Brain microvascular endothelial cell (primary cell): ENCODE results near the gene EML5.
A peak's percentile ranks its signal among the peaks of the same experiment; 100 is the strongest.

Experiments
- DNase-seq: peaks from one replicate; pipeline ENCODE4 v3.0.0-alpha.2; 2020
- H3K27ac ChIP-seq: fragments of 250-450 bp; sonication (Bioruptor Pico); 2 replicates; pipeline ENCODE4 v1.5.1; 2020; ENCODE audit warnings: mild to moderate bottlenecking, moderate library complexity
- H3K27me3 ChIP-seq: fragments of 250-450 bp; sonication (Bioruptor Pico); replicated peaks from 2 replicates; pipeline ENCODE4 v1.5.1; 2020; ENCODE audit warnings: mild to moderate bottlenecking
- H3K36me3 ChIP-seq: fragments of 250-450 bp; sonication (Bioruptor Pico); replicated peaks from 2 replicates; pipeline ENCODE4 v1.5.1; 2020; ENCODE audit warnings: mild to moderate bottlenecking
- H3K4me3 ChIP-seq: 2 replicates; pipeline ENCODE4 v1.5.1; 2011; ENCODE audit warnings: low read depth, mild to moderate bottlenecking, control low read depth, low read length, moderate library complexity
- in situ Hi-C: cut with HindIII; loops from 2 replicates; pipeline ENCODE4 v1.10.0; 2017; ENCODE audit warnings: low sequenced_read_pairs, low pct_ligation_motif_present
- TF ChIP-seq, protein P1 (sequence below): IDR thresholded peaks from 2 replicates; pipeline ENCODE4 v1.5.1; 2011; ENCODE audit warnings: low read depth, mild to moderate bottlenecking, moderate library complexity, low read length, control low read depth, inconsistent platforms; ENCODE audit errors: missing control alignments

EML5 gene

DNA sequence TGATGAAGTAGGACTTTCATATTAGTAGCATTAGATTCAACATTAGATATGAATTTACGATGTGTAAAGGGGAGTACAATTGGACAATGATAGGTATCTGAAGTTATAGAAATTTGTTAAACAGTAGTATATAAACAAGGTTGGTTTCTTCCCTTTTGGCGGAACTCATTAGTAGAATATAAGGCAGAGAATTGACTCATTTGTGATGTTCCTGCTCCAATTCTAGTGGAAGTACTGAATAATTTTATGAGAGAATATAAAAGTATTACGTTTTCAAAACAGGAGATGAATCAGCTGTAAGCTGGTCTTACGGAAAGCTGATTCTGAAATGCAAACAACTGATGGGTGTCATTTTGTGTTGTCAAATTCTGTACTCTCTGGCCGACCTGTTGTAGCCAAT, 216.5 kb downstream of the EML5 start:
- peaks cover 58% of the 10 kb centered on the region for H3K36me3 ChIP-seq
- in situ Hi-C loops = no loop called here
- TF ChIP-seq, protein P1, sequence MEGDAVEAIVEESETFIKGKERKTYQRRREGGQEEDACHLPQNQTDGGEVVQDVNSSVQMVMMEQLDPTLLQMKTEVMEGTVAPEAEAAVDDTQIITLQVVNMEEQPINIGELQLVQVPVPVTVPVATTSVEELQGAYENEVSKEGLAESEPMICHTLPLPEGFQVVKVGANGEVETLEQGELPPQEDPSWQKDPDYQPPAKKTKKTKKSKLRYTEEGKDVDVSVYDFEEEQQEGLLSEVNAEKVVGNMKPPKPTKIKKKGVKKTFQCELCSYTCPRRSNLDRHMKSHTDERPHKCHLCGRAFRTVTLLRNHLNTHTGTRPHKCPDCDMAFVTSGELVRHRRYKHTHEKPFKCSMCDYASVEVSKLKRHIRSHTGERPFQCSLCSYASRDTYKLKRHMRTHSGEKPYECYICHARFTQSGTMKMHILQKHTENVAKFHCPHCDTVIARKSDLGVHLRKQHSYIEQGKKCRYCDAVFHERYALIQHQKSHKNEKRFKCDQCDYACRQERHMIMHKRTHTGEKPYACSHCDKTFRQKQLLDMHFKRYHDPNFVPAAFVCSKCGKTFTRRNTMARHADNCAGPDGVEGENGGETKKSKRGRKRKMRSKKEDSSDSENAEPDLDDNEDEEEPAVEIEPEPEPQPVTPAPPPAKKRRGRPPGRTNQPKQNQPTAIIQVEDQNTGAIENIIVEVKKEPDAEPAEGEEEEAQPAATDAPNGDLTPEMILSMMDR = no peak

DNA sequence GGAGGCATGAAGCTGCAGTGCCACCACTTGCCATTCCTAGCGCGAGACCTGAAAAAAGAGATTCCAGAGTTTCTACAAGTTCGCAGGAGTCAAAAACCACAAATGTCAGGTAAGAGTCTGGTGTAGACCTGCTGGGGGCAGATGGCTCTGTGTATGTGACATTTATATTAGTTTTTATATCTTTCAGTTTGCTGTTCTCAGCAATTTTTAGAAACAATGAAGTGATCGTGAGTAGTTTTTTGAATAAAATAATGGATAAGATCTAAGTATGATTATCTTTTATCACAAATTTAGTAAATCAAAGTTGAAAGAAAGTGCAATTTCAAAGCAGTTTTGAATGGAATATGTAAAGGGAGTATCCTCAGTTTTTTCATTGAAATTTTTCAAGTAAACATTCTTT, 220.6 kb downstream of the EML5 start:
- H3K27ac ChIP-seq = no peak overlapping the region
- H3K36me3 ChIP-seq = peaks cover 59% of the 10 kb centered on the region
- TF ChIP-seq, protein P1 = no peak
- H3K27me3 ChIP-seq = no peaks in the 10 kb centered on the region
- H3K4me3 ChIP-seq = no peak overlapping the region
- no peak for DNase-seq
- in situ Hi-C loops = no loop called here

More for the DNA sequence above, 216.5 kb downstream of the EML5 start:
- Histone ChIP-seq H3K27me3 (no peaks in the 10 kb centered on the region), H3K27ac (no peak overlapping the region), H3K4me3 (no peak overlapping the region)
- no peak for DNase-seq

DNA sequence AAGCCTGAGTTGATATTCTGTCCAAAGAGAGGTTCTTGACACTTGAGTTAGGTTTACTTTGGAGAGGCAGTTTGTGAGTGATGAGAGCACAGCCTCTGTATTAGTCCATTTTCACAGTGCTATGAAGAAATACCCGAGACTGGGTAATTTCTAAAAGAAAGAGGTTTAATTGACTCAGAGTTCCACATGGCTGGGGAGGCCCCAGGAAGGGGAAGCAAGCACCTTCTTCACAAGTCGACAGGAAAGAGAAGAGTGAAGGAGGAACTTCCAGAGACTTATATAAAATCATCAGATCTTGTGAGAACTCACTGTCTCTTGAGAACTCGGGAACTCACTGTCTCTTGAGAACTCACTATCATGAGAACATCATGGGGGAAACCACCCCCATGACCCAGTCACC, 224.6 kb downstream of the EML5 start:
- no peak overlapping the region for H3K4me3 ChIP-seq
- TF ChIP-seq, protein P1 = no peak
- DNase-seq = no peak
- peaks cover 36% of the 10 kb centered on the region for H3K36me3 ChIP-seq
- H3K27me3 ChIP-seq = no peaks in the 10 kb centered on the region
- in situ Hi-C loops = no loop called here
- no peak overlapping the region for H3K27ac ChIP-seq

DNA sequence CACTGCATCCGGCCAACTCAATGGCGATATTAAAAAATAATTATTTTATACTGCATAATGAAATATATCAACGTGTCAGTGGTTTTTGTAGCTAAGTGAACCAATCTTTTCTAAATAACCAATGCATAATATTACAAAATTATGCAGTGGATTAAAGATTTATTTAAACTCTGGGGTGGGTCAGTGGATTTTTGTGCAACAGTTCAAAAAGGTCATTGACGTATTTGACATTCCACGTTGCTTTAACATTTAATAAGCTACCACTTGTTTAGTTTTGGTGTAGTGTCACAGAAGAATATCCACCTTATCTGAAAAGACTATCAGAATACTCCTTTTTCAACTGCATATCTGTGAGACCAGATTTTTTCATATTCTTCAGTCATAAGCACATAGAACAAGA, 227.3 kb downstream of the EML5 start:
- DNase-seq = no peak
- in situ Hi-C loops = no loop called here

DNA sequence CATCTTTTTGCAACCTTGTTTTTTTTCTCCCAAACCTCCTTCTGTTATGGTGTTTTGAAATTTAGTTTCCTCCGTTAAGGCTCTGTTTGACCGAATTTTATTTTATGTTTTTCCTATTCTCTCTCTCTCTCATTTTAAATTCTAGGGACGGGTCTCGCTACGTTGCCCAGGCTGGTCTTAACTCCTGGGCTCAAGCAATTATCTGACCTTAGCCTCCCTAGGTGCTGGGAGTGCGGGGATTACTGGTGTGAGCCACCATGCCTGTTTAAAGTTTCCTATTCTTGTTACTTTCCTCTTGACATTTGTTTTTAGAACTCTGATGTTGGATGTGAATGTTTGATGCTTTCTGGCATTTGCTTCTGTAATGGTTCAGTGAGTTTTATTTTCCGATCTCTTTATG, 228.9 kb downstream of the EML5 start:
- TF ChIP-seq, protein P1 = no peak
- no peaks in the 10 kb centered on the region for H3K27me3 ChIP-seq
- no peak for DNase-seq
- no peak overlapping the region for H3K27ac ChIP-seq
- peaks cover 10% of the 10 kb centered on the region for H3K36me3 ChIP-seq
- in situ Hi-C loops = no loop called here
- H3K4me3 ChIP-seq = peak overlapping the region; percentile 88

More for the DNA sequence above, 227.3 kb downstream of the EML5 start:
- H3K27me3 ChIP-seq = no peaks in the 10 kb centered on the region
- peaks cover 17% of the 10 kb centered on the region for H3K36me3 ChIP-seq
- TF ChIP-seq, protein P1 = no peak
- no peak overlapping the region for H3K27ac ChIP-seq
- no peak overlapping the region for H3K4me3 ChIP-seq
